ENCODE results near the gene PBX1. TPM values are rescaled to one million over a fixed set of nuclear protein-coding genes. Genes with fewer than 3 reads are reported as not detected.
A peak's percentile ranks its signal among the peaks of the same experiment; 100 is the strongest.

Gene PBX1
- total and polyA plus RNA-seq, 4 donors, result 2.2 to 17.3 (median 5.1) TPM

DNA sequence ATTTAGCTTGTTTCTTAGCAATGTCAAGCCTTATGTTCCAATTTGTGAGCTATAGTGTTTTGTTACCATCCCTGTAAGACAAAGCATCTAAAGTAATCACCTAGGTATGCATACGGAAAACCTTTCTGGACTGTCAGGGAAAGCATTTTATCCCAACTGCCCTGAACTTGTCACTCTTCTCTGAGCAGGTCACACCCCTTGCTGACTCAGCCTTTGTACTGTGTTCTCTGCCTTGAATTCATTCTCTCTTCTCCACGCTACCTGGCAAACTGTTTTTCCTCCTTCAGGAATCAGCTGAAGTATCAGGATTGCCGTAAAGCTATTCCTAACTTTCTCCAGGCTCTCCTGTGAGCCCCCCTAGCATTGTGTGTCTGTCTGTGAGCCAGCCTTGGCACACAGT lies 54.2 kb downstream of the PBX1 start:
- Histone ChIP-seq H3K27ac (ENCODE audit: low read depth in 1 of 2, low read length in 2 of 2) (no peak overlapping the region), H3K4me3 (ENCODE audit: low read depth in 1 of 3, low read length in 3 of 3) (no peak overlapping the region), H3K4me1 (ENCODE audit: control insufficient read depth in 4 of 4, insufficient read depth in 4 of 4, low read length in 3 of 4) (peaks cover 0 to 3% (median 1%) of the 10 kb centered on the region in 4 donors), H3K36me3 (ENCODE audit: control insufficient read depth in 4 of 4, insufficient read depth in 3 of 4, low read depth in 1 of 4, low read length in 3 of 4) (no peaks in the 10 kb centered on the region), H3K9me3 (ENCODE audit: control insufficient read depth in 4 of 4, low read length in 3 of 4) (no peaks in the 10 kb centered on the region), H3K9ac (ENCODE audit: low read depth in 1 of 2, low read length in 2 of 2) (no peak overlapping the region), H3K27me3 (ENCODE audit: control insufficient read depth in 4 of 4, insufficient read depth in 4 of 4, low read length in 3 of 4) (no peaks in the 10 kb centered on the region)
- 66% methylated on average over 3 of the region's 3 CpGs for WGBS
- no peak for TF ChIP-seq SP1 (IDR thresholded peaks at IDR 0.05)
- TF ChIP-seq FOXA1 (IDR thresholded peaks at IDR 0.05), result no peak
- no peak for TF ChIP-seq NR2F2 (IDR thresholded peaks at IDR 0.05)
- TF ChIP-seq, protein P1, sequence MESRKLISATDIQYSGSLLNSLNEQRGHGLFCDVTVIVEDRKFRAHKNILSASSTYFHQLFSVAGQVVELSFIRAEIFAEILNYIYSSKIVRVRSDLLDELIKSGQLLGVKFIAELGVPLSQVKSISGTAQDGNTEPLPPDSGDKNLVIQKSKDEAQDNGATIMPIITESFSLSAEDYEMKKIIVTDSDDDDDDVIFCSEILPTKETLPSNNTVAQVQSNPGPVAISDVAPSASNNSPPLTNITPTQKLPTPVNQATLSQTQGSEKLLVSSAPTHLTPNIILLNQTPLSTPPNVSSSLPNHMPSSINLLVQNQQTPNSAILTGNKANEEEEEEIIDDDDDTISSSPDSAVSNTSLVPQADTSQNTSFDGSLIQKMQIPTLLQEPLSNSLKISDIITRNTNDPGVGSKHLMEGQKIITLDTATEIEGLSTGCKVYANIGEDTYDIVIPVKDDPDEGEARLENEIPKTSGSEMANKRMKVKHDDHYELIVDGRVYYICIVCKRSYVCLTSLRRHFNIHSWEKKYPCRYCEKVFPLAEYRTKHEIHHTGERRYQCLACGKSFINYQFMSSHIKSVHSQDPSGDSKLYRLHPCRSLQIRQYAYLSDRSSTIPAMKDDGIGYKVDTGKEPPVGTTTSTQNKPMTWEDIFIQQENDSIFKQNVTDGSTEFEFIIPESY (IDR thresholded peaks at IDR 0.05), result no peak
- no peak for TF ChIP-seq RXRA (IDR thresholded peaks at IDR 0.05)
- no peak for DNase-seq (ENCODE audit: low spot score)

DNA sequence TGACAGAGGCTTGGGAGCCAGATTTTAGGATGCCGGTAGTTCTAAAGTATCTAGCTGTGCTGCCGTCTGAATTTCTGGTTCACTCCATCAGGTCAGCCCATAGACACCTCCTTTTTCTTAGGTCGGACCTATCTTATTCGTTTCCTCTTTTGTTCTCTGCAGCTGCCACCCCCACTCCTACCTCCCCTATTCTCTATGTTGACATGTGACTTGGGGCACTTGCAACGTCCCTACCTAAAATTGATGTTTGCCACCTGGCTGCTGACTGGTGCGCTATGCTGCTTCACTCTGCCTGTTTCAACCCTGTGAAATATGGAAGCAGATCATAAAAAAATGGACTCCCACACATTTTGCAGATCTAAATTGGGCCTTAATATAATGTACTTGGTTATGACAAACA lies 55.3 kb downstream of the PBX1 start:
- H3K27ac ChIP-seq (ENCODE audit: low read depth in 1 of 2, low read length in 2 of 2), result no peak overlapping the region
- no peaks in the 10 kb centered on the region for H3K36me3 ChIP-seq (ENCODE audit: control insufficient read depth in 4 of 4, insufficient read depth in 3 of 4, low read depth in 1 of 4, low read length in 3 of 4)
- no peak overlapping the region for H3K9ac ChIP-seq (ENCODE audit: low read depth in 1 of 2, low read length in 2 of 2)
- H3K4me3 ChIP-seq (ENCODE audit: low read depth in 1 of 3, low read length in 3 of 3), result no peak overlapping the region
- peaks cover 0 to 3% (median 1%) of the 10 kb centered on the region in 4 donors for H3K4me1 ChIP-seq (ENCODE audit: control insufficient read depth in 4 of 4, insufficient read depth in 4 of 4, low read length in 3 of 4)
- 89% methylated on average over 6 of the region's 6 CpGs for WGBS
- no peak for DNase-seq (ENCODE audit: low spot score)
- H3K9me3 ChIP-seq (ENCODE audit: control insufficient read depth in 4 of 4, low read length in 3 of 4), result no peaks in the 10 kb centered on the region
- no peak for TF ChIP-seq NR2F2 (IDR thresholded peaks at IDR 0.05)
- TF ChIP-seq, protein P2, sequence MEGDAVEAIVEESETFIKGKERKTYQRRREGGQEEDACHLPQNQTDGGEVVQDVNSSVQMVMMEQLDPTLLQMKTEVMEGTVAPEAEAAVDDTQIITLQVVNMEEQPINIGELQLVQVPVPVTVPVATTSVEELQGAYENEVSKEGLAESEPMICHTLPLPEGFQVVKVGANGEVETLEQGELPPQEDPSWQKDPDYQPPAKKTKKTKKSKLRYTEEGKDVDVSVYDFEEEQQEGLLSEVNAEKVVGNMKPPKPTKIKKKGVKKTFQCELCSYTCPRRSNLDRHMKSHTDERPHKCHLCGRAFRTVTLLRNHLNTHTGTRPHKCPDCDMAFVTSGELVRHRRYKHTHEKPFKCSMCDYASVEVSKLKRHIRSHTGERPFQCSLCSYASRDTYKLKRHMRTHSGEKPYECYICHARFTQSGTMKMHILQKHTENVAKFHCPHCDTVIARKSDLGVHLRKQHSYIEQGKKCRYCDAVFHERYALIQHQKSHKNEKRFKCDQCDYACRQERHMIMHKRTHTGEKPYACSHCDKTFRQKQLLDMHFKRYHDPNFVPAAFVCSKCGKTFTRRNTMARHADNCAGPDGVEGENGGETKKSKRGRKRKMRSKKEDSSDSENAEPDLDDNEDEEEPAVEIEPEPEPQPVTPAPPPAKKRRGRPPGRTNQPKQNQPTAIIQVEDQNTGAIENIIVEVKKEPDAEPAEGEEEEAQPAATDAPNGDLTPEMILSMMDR (IDR thresholded peaks at IDR 0.05; ENCODE audit: low read depth, low read length, missing input control), result no peak
- TF ChIP-seq, protein P3, sequence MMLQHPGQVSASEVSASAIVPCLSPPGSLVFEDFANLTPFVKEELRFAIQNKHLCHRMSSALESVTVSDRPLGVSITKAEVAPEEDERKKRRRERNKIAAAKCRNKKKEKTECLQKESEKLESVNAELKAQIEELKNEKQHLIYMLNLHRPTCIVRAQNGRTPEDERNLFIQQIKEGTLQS (IDR thresholded peaks at IDR 0.05), result no peak
- TF ChIP-seq TAF1 (conservative IDR thresholded peaks at IDR 0.05), result no peak
- no peak for TF ChIP-seq JUND (IDR thresholded peaks at IDR 0.05)
- no peak for TF ChIP-seq RXRA (IDR thresholded peaks at IDR 0.05)
- TF ChIP-seq HNF4G (IDR thresholded peaks at IDR 0.05), result no peak
- no peak for TF ChIP-seq FOXA2 (IDR thresholded peaks at IDR 0.05)
- no peaks in the 10 kb centered on the region for H3K27me3 ChIP-seq (ENCODE audit: control insufficient read depth in 4 of 4, insufficient read depth in 4 of 4, low read length in 3 of 4)

DNA sequence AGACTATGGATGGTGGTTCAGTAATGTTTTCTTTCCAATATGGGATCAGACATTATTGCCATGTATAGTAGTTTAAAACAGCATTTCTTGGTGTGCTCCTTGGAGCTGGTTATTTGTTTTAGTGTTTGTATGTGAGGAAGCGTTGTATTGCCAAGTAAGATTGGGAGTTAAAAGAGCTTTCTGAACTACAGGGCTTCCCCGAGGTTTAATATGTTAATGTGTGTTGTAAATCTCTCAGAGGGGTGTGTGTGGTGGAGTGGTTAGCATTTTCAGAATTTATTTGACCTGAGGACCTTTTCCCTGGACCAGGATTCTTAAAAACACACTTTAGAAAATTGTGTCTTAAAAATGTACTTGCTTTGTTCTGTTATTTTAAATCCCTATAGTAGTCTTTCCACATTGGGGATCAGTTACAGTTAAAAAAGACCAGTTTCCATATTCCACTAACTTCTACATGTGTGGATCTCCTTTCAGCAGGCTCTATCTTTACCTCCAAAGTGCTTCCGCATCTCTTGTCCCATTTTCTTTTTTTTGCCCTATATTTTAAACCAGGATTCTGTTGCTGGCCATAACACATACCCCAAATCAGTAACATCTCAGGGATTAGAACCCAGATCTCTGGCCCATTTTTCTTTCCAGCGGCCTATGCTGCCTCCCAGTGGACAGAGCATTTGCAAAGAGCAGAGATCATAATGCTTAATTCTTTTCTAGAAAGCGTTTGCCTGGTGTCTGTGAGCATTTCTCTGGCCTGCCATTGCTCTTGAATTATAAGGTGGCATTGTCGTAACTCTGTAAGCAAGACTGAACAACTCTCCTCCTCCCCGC lies 58.6 kb downstream of the PBX1 start:
- Histone ChIP-seq H3K4me1 (ENCODE audit: control insufficient read depth in 4 of 4, insufficient read depth in 4 of 4, low read length in 3 of 4) (peaks cover 0 to 3% (median 1%) of the 10 kb centered on the region in 4 donors), H3K9ac (ENCODE audit: low read depth in 1 of 2, low read length in 2 of 2) (no peak overlapping the region), H3K27me3 (ENCODE audit: control insufficient read depth in 4 of 4, insufficient read depth in 4 of 4, low read length in 3 of 4) (no peaks in the 10 kb centered on the region), H3K9me3 (ENCODE audit: control insufficient read depth in 4 of 4, low read length in 3 of 4) (no peaks in the 10 kb centered on the region), H3K4me3 (ENCODE audit: low read depth in 1 of 3, low read length in 3 of 3) (no peak overlapping the region), H3K36me3 (ENCODE audit: control insufficient read depth in 4 of 4, insufficient read depth in 3 of 4, low read depth in 1 of 4, low read length in 3 of 4) (no peaks in the 10 kb centered on the region), H3K27ac (ENCODE audit: low read depth in 1 of 2, low read length in 2 of 2) (no peak overlapping the region)
- DNase-seq (ENCODE audit: low spot score), result no peak
- TF ChIP-seq, protein P2 (IDR thresholded peaks at IDR 0.05; ENCODE audit: low read depth, low read length, missing input control), result peak; percentile 48
- peak; percentile 82 to 89 for TF ChIP-seq RAD21 (IDR thresholded peaks at IDR 0.05)
- TF ChIP-seq, protein P3 (IDR thresholded peaks at IDR 0.05), result no peak
- WGBS, result 81% methylated on average over 7 of the region's 7 CpGs
